ENCODE measurements around the gene AKR1E2.

DNA sequence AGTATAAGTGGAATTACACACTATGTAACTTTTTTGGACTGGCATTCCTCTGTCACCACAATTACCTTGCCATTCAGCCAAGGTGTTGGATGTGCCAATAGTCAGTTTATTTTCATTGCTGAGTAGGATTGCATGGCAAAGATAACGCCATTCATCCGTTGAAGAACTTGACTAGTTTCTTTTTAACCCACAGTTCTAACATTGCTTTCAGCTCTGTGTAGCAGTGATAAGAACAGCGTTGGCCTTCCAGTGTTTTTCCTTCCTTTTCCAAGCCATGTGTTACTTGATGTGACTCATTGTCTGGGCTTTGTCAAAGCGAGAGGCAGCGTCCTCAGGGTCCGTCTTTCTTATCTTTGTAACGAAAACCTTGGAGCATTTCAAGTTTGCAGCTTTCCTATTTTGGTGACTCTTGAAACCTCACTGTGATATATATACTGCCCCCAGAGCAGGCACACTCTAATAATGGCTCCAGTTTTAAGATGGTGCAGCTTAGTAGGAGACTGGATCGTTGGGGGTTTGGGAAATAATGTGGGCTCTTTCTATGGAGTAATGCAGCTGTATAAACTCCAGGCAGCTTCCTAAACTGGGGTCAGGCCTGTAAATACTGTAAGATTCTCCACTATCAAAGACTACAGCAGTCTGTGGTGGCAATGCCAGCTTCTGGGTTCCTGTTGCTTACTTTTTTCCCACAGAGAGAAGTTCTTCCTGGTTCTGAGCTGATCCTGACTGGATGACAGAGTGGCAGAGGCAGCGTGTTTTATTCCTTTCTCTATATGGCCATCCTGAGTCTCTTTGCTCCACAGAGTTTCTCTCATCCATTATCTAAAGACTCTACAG, 41.7 kb downstream of the AKR1E2 start:
- TF ChIP-seq, protein P1, sequence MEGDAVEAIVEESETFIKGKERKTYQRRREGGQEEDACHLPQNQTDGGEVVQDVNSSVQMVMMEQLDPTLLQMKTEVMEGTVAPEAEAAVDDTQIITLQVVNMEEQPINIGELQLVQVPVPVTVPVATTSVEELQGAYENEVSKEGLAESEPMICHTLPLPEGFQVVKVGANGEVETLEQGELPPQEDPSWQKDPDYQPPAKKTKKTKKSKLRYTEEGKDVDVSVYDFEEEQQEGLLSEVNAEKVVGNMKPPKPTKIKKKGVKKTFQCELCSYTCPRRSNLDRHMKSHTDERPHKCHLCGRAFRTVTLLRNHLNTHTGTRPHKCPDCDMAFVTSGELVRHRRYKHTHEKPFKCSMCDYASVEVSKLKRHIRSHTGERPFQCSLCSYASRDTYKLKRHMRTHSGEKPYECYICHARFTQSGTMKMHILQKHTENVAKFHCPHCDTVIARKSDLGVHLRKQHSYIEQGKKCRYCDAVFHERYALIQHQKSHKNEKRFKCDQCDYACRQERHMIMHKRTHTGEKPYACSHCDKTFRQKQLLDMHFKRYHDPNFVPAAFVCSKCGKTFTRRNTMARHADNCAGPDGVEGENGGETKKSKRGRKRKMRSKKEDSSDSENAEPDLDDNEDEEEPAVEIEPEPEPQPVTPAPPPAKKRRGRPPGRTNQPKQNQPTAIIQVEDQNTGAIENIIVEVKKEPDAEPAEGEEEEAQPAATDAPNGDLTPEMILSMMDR (conservative IDR thresholded peaks at IDR 0.05) = no peak
- no peak for TF ChIP-seq ZFX (IDR thresholded peaks at IDR 0.05)

Data from C4-2B (cell line).